ENCODE data around the gene PSMB9.
"Not testable (repeated sequence)": the region's sequence is repeated elsewhere in the genome, so short reads cannot be mapped to it uniquely, and the experiment has no call there.

PSMB9 gene

DNA sequence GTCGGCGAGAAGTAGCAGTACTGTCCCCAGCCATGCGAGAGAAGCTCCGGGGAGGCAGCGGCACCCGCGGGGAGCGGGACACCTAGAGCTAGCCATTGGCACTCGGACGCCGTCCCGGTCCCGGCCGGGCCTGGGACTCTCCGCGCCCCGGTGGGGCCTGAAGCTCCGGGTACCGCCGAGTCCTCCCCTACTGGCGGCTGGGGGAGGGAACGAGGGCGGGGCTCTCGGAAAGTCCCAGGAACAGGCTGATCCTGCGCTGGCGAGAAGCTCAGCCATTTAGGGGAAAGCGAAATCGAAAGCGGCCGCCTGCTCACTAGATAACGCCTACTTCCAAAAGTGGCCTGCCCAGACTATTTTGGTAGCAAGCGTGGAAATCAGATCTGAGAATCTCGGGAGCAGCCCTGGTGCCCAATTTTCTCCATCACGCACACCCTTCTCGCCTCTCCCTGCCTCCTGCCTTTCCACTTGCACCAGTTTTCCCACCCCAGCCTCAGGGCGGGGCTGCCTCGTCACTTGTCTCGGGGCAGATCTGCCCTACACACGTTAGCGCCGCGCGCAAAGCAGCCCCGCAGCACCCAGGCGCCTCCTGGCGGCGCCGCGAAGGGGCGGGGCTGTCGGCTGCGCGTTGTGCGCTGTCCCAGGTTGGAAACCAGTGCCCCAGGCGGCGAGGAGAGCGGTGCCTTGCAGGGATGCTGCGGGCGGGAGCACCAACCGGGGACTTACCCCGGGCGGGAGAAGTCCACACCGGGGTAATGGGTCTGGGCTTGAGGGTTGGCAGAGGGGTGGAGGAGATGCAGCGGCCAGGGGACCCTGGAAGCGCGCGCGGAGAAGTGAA, at the start of gene PSMB9, which contains the start of gene TAP1:
Gene PSMB9, plus strand, starts transcription at position 652 of the 835 bp plus-strand sequence. Its CDS starts 38 bp downstream, at position 690.
Gene TAP1, minus strand, starts transcription at position 164 of the 835 bp plus-strand sequence. Its CDS starts 68 bp downstream, at position 96.
- Histone ChIP-seq H3K9me3 (ENCODE audit: severe bottlenecking) (no peaks in the 10 kb centered on the region), H3K36me3 (ENCODE audit: low read depth) (peaks cover 21% of the 10 kb centered on the region), H3K27me3 (ENCODE audit: insufficient read depth, poor library complexity, severe bottlenecking) (no peaks in the 10 kb centered on the region), H3K4me1 (ENCODE audit: insufficient read depth, poor library complexity, severe bottlenecking) (no peaks in the 10 kb centered on the region), H3K4me3 (ENCODE audit: severe bottlenecking) (peak within 1 kb of the TSS; percentile 55), H3K27ac (ENCODE audit: poor library complexity, severe bottlenecking) (peak within 1 kb of the TSS; percentile 63)
- TF ChIP-seq, protein P1, sequence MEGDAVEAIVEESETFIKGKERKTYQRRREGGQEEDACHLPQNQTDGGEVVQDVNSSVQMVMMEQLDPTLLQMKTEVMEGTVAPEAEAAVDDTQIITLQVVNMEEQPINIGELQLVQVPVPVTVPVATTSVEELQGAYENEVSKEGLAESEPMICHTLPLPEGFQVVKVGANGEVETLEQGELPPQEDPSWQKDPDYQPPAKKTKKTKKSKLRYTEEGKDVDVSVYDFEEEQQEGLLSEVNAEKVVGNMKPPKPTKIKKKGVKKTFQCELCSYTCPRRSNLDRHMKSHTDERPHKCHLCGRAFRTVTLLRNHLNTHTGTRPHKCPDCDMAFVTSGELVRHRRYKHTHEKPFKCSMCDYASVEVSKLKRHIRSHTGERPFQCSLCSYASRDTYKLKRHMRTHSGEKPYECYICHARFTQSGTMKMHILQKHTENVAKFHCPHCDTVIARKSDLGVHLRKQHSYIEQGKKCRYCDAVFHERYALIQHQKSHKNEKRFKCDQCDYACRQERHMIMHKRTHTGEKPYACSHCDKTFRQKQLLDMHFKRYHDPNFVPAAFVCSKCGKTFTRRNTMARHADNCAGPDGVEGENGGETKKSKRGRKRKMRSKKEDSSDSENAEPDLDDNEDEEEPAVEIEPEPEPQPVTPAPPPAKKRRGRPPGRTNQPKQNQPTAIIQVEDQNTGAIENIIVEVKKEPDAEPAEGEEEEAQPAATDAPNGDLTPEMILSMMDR (IDR thresholded peaks at IDR 0.05; ENCODE audit: poor library complexity, severe bottlenecking), result peak; percentile 83
- DNase-seq (ENCODE audit: low spot score), result peak; percentile 91
- ATAC-seq (ENCODE audit: low read depth), result peak; percentile 88

DNA sequence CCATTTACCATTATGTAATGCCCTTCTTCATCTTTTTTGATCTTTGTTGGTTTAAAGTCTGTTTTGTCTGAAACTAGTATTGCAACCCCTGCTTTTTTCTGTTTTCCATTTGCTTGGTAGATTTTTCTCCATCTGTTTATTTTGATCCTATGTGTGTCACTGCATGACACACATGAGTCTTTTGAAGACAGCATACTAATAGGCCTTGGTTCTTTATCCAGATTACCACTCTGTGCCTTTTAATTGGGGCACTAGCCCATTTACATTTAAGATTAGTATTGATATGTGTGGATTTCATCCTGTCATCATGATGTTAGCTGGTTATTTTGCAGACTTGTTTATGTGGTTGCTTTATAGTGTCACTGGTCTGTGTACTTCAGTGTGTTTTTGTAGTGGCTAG, 48.6 kb upstream of the PSMB9 start:
- H3K27ac ChIP-seq (ENCODE audit: poor library complexity, severe bottlenecking); H3K4me3 ChIP-seq (ENCODE audit: severe bottlenecking): not testable (repeated sequence)

GRCh38 chr6:32807020-32807580, 46.9 kb upstream of the PSMB9 start:
- DNase-seq (ENCODE audit: low spot score) (no peak), ATAC-seq (ENCODE audit: low read depth) (no peak)
- Histone ChIP-seq H3K27ac (ENCODE audit: poor library complexity, severe bottlenecking) (no peak overlapping the region), H3K36me3 (ENCODE audit: low read depth) (no peaks in the 10 kb centered on the region), H3K27me3 (ENCODE audit: insufficient read depth, poor library complexity, severe bottlenecking) (no peaks in the 10 kb centered on the region), H3K4me3 (ENCODE audit: severe bottlenecking) (no peak overlapping the region), H3K4me1 (ENCODE audit: insufficient read depth, poor library complexity, severe bottlenecking) (no peaks in the 10 kb centered on the region), H3K9me3 (ENCODE audit: severe bottlenecking) (no peaks in the 10 kb centered on the region)
- TF ChIP-seq, protein P1 (IDR thresholded peaks at IDR 0.05; ENCODE audit: poor library complexity, severe bottlenecking), result no peak

More for the DNA sequence above, 48.6 kb upstream of the PSMB9 start:
- H3K36me3 ChIP-seq (ENCODE audit: low read depth); H3K27me3 ChIP-seq (ENCODE audit: insufficient read depth, poor library complexity, severe bottlenecking); H3K9me3 ChIP-seq (ENCODE audit: severe bottlenecking); ATAC-seq (ENCODE audit: low read depth); H3K4me1 ChIP-seq (ENCODE audit: insufficient read depth, poor library complexity, severe bottlenecking); DNase-seq (ENCODE audit: low spot score): not testable (repeated sequence)

DNA sequence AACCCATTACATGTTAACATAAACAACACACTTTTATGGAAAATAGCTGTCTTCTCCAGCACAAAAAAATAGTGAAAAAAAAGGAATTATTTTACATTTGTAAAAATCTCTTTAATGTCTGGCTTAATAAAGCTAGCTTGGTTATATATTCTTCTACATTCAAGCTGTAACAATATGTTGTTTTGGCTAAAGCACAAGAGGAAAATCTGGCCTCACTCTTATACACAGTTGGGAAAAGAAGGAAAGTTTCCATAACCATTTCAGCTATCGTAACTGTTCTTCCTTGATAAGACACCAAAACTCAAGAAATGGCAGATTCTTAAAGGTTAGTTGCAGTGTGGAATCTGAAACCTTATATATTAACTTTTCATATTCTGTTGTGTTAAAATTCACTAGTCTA, 44.8 kb upstream of the PSMB9 start:
- Histone ChIP-seq H3K27ac (ENCODE audit: poor library complexity, severe bottlenecking) (no peak overlapping the region), H3K4me1 (ENCODE audit: insufficient read depth, poor library complexity, severe bottlenecking) (no peaks in the 10 kb centered on the region), H3K27me3 (ENCODE audit: insufficient read depth, poor library complexity, severe bottlenecking) (no peaks in the 10 kb centered on the region), H3K9me3 (ENCODE audit: severe bottlenecking) (no peaks in the 10 kb centered on the region), H3K4me3 (ENCODE audit: severe bottlenecking) (no peak overlapping the region), H3K36me3 (ENCODE audit: low read depth) (no peaks in the 10 kb centered on the region)
- DNase-seq (ENCODE audit: low spot score) (no peak), ATAC-seq (ENCODE audit: low read depth) (no peak)
- TF ChIP-seq, protein P1 (IDR thresholded peaks at IDR 0.05; ENCODE audit: poor library complexity, severe bottlenecking), result no peak

- Histone ChIP-seq H3K9me3 (ENCODE audit: severe bottlenecking) (no peaks in the 10 kb centered on the region), H3K4me3 (ENCODE audit: severe bottlenecking) (no peak overlapping the region), H3K4me1 (ENCODE audit: insufficient read depth, poor library complexity, severe bottlenecking) (peaks cover 6% of the 10 kb centered on the region), H3K27me3 (ENCODE audit: insufficient read depth, poor library complexity, severe bottlenecking) (no peaks in the 10 kb centered on the region), H3K27ac (ENCODE audit: poor library complexity, severe bottlenecking) (no peak overlapping the region), H3K36me3 (ENCODE audit: low read depth) (no peaks in the 10 kb centered on the region)
- ATAC-seq (ENCODE audit: low read depth) (no peak), DNase-seq (ENCODE audit: low spot score) (no peak)
- TF ChIP-seq, protein P1 (IDR thresholded peaks at IDR 0.05; ENCODE audit: poor library complexity, severe bottlenecking), result no peak
These were observed 39.8 kb upstream of the PSMB9 start for GRCh38 chr6:32814145-32814544.

All from RWPE2 (cell line).